GM19452 (cell line): ENCODE measurements around the gene MYLK.
"Not testable (repeated sequence)": the region's sequence is repeated elsewhere in the genome, so short reads cannot be mapped to it uniquely, and the experiment has no call there.

Experiments used
- ATAC-seq: cut with Tn5 transposase; IDR thresholded peaks from one replicate; pipeline ENCODE4 v1.9.1; 2021; ENCODE audit not compliant: unreplicated experiment

MYLK gene

GRCh38 chr3:123755501-123755900 lies 128.6 kb downstream of the MYLK start:
- no peak for ATAC-seq

GRCh38 chr3:123755085-123755484 lies 129.0 kb downstream of the MYLK start:
- no peak for ATAC-seq

- ATAC-seq, result no peak
These were observed 130.8 kb downstream of the MYLK start for GRCh38 chr3:123753286-123753685.

GRCh38 chr3:123752228-123752627 lies 131.9 kb downstream of the MYLK start:
- ATAC-seq, result no peak

GRCh38 chr3:123751433-123751832 lies 132.7 kb downstream of the MYLK start:
- no peak for ATAC-seq

GRCh38 chr3:123750659-123751420 lies 133.3 kb downstream of the MYLK start:
- no peak for ATAC-seq

GRCh38 chr3:123750209-123750608 lies 133.9 kb downstream of the MYLK start:
- no peak for ATAC-seq

GRCh38 chr3:123749711-123750110 lies 134.4 kb downstream of the MYLK start:
- ATAC-seq, result no peak

GRCh38 chr3:123745184-123745855 lies 138.8 kb downstream of the MYLK start:
- no peak for ATAC-seq

GRCh38 chr3:123744064-123744463 lies 140.1 kb downstream of the MYLK start:
- ATAC-seq, result no peak

- no peak for ATAC-seq
These were observed 141.0 kb downstream of the MYLK start for GRCh38 chr3:123743121-123743520.

GRCh38 chr3:123741041-123741511 lies 143.1 kb downstream of the MYLK start:
- ATAC-seq, result no peak

- no peak for ATAC-seq
These were observed 143.7 kb downstream of the MYLK start for GRCh38 chr3:123740391-123740822.

- no peak for ATAC-seq
These were observed 144.4 kb downstream of the MYLK start for GRCh38 chr3:123739754-123740153.

- no peak for ATAC-seq
These were observed 145.0 kb downstream of the MYLK start for GRCh38 chr3:123739106-123739505.

GRCh38 chr3:123738522-123738921 lies 145.6 kb downstream of the MYLK start:
- ATAC-seq, result not testable (repeated sequence)

GRCh38 chr3:123737168-123737567 lies 147.0 kb downstream of the MYLK start:
- ATAC-seq, result no peak

GRCh38 chr3:123735456-123735855 lies 148.7 kb downstream of the MYLK start:
- no peak for ATAC-seq

GRCh38 chr3:123734527-123734902 lies 149.6 kb downstream of the MYLK start:
- no peak for ATAC-seq

GRCh38 chr3:123733805-123734526 lies 150.2 kb downstream of the MYLK start:
- no peak for ATAC-seq

- ATAC-seq, result no peak
These were observed 150.8 kb downstream of the MYLK start for GRCh38 chr3:123733341-123733740.

- no peak for ATAC-seq
These were observed 151.7 kb downstream of the MYLK start for GRCh38 chr3:123732447-123732846.
